ENCODE data around the gene CETN1. TPM values are rescaled to one million over a fixed set of nuclear protein-coding genes. Genes with fewer than 3 reads are reported as not detected.

The CETN1 gene
- total RNA-seq, 1 donor, result not detected

DNA sequence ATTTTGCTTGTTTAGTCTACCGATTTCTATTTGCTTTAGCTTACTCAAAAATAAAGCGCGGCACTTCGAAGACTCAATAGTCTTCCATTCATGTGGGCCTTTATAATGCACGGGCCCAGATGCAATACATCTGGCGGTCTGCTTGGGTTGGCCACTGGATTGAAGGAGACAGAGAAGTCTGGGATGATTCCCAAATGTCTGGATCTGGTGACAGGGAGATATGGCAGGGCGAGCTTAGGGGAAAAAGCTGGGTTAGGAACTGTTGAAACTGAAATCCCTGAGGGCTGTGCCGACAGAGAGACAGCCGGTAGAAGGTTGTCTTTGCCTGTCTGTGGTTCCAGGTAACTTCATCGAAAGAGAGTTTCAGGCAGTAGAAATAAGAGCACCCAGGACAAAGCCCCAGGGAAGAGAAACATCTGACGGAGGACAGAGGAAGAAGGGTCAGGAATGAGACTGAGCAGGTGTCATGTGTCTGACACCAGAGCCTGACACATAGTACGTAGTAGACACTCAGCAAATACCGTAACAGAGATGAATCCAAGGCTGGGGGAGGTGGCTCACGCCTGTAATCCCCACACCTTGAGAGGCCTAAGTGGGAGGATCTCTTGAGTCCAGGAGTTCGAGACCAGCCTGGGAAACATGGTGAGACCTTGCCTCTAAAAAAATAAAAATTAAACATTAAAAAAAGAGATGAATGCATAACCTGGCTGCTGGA lies 30.2 kb downstream of the CETN1 start:
- TF ChIP-seq, protein P1, sequence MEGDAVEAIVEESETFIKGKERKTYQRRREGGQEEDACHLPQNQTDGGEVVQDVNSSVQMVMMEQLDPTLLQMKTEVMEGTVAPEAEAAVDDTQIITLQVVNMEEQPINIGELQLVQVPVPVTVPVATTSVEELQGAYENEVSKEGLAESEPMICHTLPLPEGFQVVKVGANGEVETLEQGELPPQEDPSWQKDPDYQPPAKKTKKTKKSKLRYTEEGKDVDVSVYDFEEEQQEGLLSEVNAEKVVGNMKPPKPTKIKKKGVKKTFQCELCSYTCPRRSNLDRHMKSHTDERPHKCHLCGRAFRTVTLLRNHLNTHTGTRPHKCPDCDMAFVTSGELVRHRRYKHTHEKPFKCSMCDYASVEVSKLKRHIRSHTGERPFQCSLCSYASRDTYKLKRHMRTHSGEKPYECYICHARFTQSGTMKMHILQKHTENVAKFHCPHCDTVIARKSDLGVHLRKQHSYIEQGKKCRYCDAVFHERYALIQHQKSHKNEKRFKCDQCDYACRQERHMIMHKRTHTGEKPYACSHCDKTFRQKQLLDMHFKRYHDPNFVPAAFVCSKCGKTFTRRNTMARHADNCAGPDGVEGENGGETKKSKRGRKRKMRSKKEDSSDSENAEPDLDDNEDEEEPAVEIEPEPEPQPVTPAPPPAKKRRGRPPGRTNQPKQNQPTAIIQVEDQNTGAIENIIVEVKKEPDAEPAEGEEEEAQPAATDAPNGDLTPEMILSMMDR (IDR thresholded peaks at IDR 0.05; ENCODE audit: insufficient read depth, low read length), result no peak
- no peak for DNase-seq (ENCODE audit: low read depth)
- H3K4me3 ChIP-seq (ENCODE audit: low read depth, low read length), result no peak overlapping the region

DNA sequence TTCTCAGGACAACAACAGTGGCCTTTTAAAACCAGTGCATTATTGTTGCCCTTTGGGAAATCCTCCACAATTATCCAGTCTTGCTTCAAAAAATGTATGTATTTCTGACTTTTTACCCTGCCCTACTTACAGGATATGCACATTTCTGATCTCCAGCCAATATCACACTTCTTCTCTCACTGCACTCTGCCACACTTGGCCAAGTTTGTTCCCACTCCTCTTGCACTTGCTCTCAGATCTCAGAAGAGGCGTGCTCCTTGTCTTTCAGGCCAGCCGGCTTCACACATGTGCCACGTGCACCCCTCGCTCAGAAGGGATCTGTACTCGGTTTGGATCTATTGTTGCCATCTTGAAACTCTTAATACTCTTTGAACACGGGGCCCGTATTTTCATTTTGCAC lies 32.0 kb downstream of the CETN1 start:
- TF ChIP-seq, protein P1 (IDR thresholded peaks at IDR 0.05; ENCODE audit: insufficient read depth, low read length), result no peak
- no peak overlapping the region for H3K4me3 ChIP-seq (ENCODE audit: low read depth, low read length)
- DNase-seq (ENCODE audit: low read depth), result no peak

DNA sequence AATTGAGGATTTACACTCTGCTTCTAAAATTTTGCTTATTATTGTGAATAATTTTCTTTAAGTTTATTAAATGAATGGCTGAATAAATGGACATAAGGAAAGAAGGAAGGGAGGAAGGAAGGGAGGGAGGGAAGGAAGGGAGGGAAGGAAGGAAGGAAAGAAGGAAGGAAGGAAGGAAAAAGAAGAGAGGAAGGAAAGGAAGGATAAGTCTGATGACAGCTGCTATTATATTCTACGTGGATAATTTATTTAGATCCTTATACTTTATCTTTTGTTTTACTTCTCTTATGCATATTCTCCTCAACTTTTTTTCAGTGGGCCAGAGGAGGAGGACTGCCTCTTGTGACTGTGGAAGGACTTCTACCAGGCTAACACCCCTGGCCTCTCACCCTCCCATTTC lies 34.0 kb downstream of the CETN1 start:
- TF ChIP-seq, protein P1 (IDR thresholded peaks at IDR 0.05; ENCODE audit: insufficient read depth, low read length), result no peak
- no peak overlapping the region for H3K4me3 ChIP-seq (ENCODE audit: low read depth, low read length)
- DNase-seq (ENCODE audit: low read depth), result no peak

DNA sequence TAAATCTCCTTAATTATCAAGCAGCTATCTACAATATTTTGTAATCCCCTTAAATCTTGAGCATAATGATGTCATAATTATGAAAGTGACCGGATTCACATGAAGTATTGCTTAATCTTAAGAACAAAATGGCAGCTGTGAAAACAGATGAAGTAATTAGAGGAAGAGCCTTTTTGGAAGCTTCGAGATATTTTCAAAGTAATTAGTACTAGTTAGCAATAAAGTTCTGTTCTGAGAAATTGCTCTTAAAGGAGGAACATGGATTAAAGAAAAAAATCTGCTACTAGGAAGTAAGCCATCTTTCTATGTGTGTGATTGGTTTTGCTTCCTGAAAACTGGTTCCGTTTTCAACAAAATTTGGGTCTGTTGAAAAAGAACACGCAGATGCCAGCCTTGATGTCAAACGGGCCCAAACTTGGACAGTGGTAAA lies 34.9 kb downstream of the CETN1 start:
- no peak for DNase-seq (ENCODE audit: low read depth)
- TF ChIP-seq, protein P1 (IDR thresholded peaks at IDR 0.05; ENCODE audit: insufficient read depth, low read length), result no peak
- no peak overlapping the region for H3K4me3 ChIP-seq (ENCODE audit: low read depth, low read length)

DNA sequence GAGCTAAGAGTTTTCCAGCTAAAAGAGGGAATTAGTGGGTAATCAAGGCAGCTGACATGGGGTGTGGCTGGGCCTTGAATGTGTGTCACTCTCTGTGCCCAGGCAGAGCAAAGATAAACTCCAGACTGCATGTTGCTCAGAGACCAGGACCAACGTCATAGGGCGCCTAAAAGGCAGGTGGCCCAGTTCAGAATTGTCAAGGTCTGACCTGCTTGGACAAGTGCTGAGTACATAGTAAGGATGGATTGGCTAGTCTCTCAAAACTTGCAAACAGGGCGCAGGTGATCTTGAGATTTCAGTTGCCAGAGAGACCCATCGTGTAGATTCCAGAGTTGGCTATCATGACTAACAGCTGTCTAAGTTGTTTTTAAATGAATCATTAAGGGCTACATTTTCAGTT lies 35.6 kb downstream of the CETN1 start:
- no peak overlapping the region for H3K4me3 ChIP-seq (ENCODE audit: low read depth, low read length)
- TF ChIP-seq, protein P1 (IDR thresholded peaks at IDR 0.05; ENCODE audit: insufficient read depth, low read length), result no peak
- DNase-seq (ENCODE audit: low read depth), result no peak

DNA sequence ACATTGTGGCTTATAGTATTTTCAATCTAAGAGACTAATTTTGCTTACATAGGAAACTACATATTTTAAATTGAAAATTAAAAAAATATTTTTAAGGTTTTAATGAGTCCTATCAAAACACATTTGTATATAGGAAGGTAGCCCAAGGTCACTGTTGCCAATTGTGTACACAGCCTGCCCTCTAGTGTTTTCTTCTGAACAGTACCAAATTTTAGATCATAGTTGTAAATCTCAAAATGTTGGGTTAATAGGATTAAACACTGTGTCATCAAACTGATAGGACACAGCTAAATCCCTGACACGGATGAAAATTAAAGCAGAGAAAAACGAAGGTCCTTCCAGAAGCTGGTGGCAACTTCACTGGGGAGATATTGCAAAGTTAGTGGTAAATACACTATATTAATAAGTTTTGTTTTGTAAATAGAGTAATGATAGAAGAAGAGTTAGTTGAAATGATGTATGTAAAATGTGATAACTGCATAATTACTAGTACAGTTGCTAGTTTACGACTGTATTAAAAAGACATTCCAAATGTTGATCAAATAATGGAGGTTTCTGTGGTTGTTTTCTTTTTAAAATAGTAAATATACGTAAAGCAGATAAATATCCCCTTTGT lies 36.3 kb downstream of the CETN1 start:
- peak; percentile 82 for DNase-seq (ENCODE audit: low read depth)
- H3K4me3 ChIP-seq (ENCODE audit: low read depth, low read length), result no peak overlapping the region
- TF ChIP-seq, protein P1 (IDR thresholded peaks at IDR 0.05; ENCODE audit: insufficient read depth, low read length), result peak; percentile 75

All from fibroblast of the aortic adventitia (primary cell).